Measurements from ENCODE around the gene KIF21B.

KIF21B gene

DNA sequence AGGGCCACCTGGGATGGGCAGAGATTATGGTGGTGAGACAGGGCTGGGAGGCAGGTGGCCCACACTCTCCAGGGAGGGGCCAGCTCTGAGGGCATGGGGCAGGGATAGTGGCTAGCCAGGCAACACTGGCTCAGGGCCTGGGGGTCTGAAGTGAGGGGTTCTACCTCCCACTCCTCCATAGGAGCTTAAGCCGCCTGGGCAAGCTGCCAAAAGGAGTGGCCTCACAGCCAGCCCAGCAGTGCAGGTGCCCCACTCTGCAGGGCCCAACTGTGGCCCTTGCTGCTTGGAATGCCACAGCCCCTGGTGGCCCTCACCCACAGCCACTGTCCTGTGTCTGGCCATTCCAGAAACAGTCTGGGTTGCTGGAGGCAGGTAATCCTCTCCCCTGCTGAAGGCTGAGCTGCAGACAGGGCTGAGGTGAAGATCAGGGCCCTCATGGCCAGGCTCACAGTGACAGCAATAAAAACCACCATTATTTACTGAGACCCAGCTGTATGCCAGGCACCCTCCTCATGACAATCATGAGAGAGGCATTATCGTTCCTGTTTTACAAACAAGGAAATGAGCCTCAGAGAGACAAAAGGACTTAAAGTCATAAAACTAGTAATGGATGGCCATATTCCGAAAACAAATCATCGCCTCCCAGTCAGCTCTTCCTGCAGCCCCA is 31.0 kb downstream of the KIF21B start:
- H3K9ac ChIP-seq (ENCODE audit: low read depth, low read length) = no peak overlapping the region
- no peaks in the 10 kb centered on the region for H3K27me3 ChIP-seq (ENCODE audit: insufficient read depth, low read length, poor library complexity)
- no peak overlapping the region for H3K4me3 ChIP-seq (ENCODE audit: low read depth in 1 of 2, low read length in 2 of 2)
- no peaks in the 10 kb centered on the region for H3K79me2 ChIP-seq (ENCODE audit: insufficient read depth, low read length)
- no peak for DNase-seq
- H3K9me3 ChIP-seq (ENCODE audit: insufficient read depth, low read length, severe bottlenecking) = no peaks in the 10 kb centered on the region
- no peaks in the 10 kb centered on the region for H3K4me1 ChIP-seq (ENCODE audit: insufficient read depth, low read length)
- H3K36me3 ChIP-seq (ENCODE audit: insufficient read depth, low read length) = peaks cover 96% of the 10 kb centered on the region
- no peak for ATAC-seq (ENCODE audit: insufficient read depth, low read depth)
- H4K20me1 ChIP-seq (ENCODE audit: insufficient read depth, low read length) = peaks cover 17% of the 10 kb centered on the region
- H2AFZ ChIP-seq (ENCODE audit: low read depth, low read length) = no peak overlapping the region
- no peak for TF ChIP-seq EZH2 (IDR thresholded peaks at IDR 0.05; ENCODE audit: borderline replicate concordance, low read depth, low read length, severe bottlenecking)
- TF ChIP-seq, protein P1, sequence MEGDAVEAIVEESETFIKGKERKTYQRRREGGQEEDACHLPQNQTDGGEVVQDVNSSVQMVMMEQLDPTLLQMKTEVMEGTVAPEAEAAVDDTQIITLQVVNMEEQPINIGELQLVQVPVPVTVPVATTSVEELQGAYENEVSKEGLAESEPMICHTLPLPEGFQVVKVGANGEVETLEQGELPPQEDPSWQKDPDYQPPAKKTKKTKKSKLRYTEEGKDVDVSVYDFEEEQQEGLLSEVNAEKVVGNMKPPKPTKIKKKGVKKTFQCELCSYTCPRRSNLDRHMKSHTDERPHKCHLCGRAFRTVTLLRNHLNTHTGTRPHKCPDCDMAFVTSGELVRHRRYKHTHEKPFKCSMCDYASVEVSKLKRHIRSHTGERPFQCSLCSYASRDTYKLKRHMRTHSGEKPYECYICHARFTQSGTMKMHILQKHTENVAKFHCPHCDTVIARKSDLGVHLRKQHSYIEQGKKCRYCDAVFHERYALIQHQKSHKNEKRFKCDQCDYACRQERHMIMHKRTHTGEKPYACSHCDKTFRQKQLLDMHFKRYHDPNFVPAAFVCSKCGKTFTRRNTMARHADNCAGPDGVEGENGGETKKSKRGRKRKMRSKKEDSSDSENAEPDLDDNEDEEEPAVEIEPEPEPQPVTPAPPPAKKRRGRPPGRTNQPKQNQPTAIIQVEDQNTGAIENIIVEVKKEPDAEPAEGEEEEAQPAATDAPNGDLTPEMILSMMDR (IDR thresholded peaks at IDR 0.05; ENCODE audit: borderline replicate concordance, extremely low read depth, low read length, poor library complexity, severe bottlenecking) = no peak
- H3K27ac ChIP-seq (ENCODE audit: low read length) = no peak overlapping the region
- no peak overlapping the region for H3K4me2 ChIP-seq (ENCODE audit: insufficient read depth, low read length)

DNA sequence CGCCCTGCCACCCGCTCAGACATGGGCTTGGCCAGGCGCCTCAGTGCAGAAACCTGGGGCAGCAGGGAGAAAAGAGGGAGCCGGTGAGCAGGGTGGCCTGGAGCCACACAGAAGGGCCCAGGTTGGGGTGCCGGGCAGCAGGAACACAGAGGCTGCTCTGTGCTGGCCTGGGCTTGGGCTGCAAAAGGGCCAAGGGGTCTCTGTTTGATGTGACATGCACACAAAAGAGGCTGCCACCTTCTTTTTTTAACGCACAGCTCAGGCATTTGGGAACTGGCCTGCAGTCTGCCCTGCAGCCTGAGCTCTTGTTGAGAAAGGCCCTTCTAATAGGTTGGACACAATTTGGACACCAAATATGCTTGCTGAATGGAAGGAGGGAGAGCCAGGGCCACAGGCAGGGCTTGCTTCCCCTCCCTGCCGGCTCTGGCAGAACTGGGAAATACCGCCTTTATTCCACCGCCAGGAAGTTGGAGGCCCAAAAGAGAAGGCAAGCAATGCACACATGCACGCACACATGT is 32.4 kb downstream of the KIF21B start:
- H4K20me1 ChIP-seq (ENCODE audit: insufficient read depth, low read length) = peaks cover 17% of the 10 kb centered on the region
- no peak for TF ChIP-seq EZH2 (IDR thresholded peaks at IDR 0.05; ENCODE audit: borderline replicate concordance, low read depth, low read length, severe bottlenecking)
- TF ChIP-seq, protein P1 (IDR thresholded peaks at IDR 0.05; ENCODE audit: borderline replicate concordance, extremely low read depth, low read length, poor library complexity, severe bottlenecking) = no peak
- H3K9ac ChIP-seq (ENCODE audit: low read depth, low read length) = no peak overlapping the region
- ATAC-seq (ENCODE audit: insufficient read depth, low read depth) = no peak
- no peak overlapping the region for H3K27ac ChIP-seq (ENCODE audit: low read length)
- no peaks in the 10 kb centered on the region for H3K9me3 ChIP-seq (ENCODE audit: insufficient read depth, low read length, severe bottlenecking)
- no peak overlapping the region for H3K4me3 ChIP-seq (ENCODE audit: low read depth in 1 of 2, low read length in 2 of 2)
- no peak for DNase-seq
- no peak overlapping the region for H3K4me2 ChIP-seq (ENCODE audit: insufficient read depth, low read length)
- H3K36me3 ChIP-seq (ENCODE audit: insufficient read depth, low read length) = peaks cover 97% of the 10 kb centered on the region
- no peaks in the 10 kb centered on the region for H3K79me2 ChIP-seq (ENCODE audit: insufficient read depth, low read length)
- H3K27me3 ChIP-seq (ENCODE audit: insufficient read depth, low read length, poor library complexity) = no peaks in the 10 kb centered on the region
- H2AFZ ChIP-seq (ENCODE audit: low read depth, low read length) = no peak overlapping the region
- H3K4me1 ChIP-seq (ENCODE audit: insufficient read depth, low read length) = no peaks in the 10 kb centered on the region

DNA sequence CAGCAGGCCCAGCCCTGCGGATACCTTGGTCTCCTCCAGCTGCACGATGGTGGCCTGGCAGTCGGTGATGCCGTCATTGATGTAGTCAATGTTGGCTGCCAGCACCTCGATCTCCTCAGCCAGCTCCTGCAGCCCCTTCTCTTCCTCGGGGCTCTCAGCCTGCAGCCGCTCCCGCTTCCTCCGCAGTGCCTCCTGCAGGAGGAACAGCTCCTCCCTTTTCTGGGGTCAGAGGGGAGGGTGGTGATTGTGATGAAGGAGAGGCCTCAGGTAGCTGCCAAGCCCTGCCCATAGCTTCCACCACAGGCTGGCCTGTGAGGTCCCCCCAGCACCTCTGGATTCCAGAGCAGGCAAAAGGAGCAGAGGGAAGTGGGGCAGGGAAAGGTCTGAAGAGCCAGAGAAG is 33.4 kb downstream of the KIF21B start:
- Histone ChIP-seq H3K27ac (ENCODE audit: low read length) (no peak overlapping the region), H3K9ac (ENCODE audit: low read depth, low read length) (no peak overlapping the region), H3K4me1 (ENCODE audit: insufficient read depth, low read length) (no peaks in the 10 kb centered on the region), H2AFZ (ENCODE audit: low read depth, low read length) (no peak overlapping the region), H3K4me2 (ENCODE audit: insufficient read depth, low read length) (no peak overlapping the region), H3K36me3 (ENCODE audit: insufficient read depth, low read length) (peaks cover 93% of the 10 kb centered on the region), H3K79me2 (ENCODE audit: insufficient read depth, low read length) (no peaks in the 10 kb centered on the region), H4K20me1 (ENCODE audit: insufficient read depth, low read length) (peaks cover 11% of the 10 kb centered on the region), H3K9me3 (ENCODE audit: insufficient read depth, low read length, severe bottlenecking) (no peaks in the 10 kb centered on the region), H3K27me3 (ENCODE audit: insufficient read depth, low read length, poor library complexity) (no peaks in the 10 kb centered on the region), H3K4me3 (ENCODE audit: low read depth in 1 of 2, low read length in 2 of 2) (no peak overlapping the region)
- ATAC-seq (ENCODE audit: insufficient read depth, low read depth) (no peak), DNase-seq (no peak)
- no peak for TF ChIP-seq EZH2 (IDR thresholded peaks at IDR 0.05; ENCODE audit: borderline replicate concordance, low read depth, low read length, severe bottlenecking)
- TF ChIP-seq, protein P1 (IDR thresholded peaks at IDR 0.05; ENCODE audit: borderline replicate concordance, extremely low read depth, low read length, poor library complexity, severe bottlenecking) = no peak

All from DND-41 (cell line).